ENCODE data around the gene TRPV3.

DNA sequence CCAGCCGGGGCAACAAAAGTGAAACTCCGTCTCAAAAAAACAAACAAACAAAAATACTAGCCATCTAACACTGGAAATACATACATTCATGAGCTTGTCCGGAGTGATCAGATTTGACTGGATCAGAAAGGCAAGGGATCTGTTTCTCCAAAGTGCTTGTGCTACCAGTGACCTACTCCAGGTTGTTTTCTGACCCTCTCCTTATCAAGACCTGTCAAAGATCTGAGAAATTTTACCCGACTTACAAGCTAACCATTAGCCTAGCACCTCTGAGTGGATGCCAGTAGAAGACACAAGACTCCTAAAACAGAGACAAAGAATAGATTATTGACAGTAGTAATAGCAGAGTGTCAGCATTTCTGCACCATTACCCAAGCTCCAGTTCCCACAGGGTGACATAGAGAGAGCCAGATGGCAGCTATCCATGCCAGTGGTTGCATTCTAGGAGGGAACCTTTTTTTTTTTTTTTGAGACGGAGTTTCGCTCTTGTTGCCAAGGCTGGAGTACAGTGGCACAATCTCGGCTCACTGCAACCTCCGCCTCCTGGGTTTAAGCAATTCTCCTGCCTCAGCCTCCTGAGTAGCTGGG is 72.0 kb downstream of the TRPV3 start:
- no peak for TF ChIP-seq POLR2AphosphoS5 (IDR thresholded peaks at IDR 0.05; ENCODE audit: low read depth, low read length)
- TF ChIP-seq CREB1 (IDR thresholded peaks at IDR 0.05): no peak
- no peak for TF ChIP-seq RFX5 (IDR thresholded peaks at IDR 0.05; ENCODE audit: borderline replicate concordance, low read depth, low read length)
- no peak for TF ChIP-seq POLR2A (IDR thresholded peaks at IDR 0.05; ENCODE audit: control extremely low read depth in 1 of 2, low read depth in 2 of 2, low read length in 2 of 2)

Data from H1 (cell line).